ENCODE measurements around the gene ADGRB3. TPM values are rescaled to one million over a fixed set of nuclear protein-coding genes. Genes with fewer than 3 reads are reported as not detected.

ADGRB3 gene
- polyA plus RNA-seq, 3 donors, result 0.04 to 0.23 (median 0.05) TPM

DNA sequence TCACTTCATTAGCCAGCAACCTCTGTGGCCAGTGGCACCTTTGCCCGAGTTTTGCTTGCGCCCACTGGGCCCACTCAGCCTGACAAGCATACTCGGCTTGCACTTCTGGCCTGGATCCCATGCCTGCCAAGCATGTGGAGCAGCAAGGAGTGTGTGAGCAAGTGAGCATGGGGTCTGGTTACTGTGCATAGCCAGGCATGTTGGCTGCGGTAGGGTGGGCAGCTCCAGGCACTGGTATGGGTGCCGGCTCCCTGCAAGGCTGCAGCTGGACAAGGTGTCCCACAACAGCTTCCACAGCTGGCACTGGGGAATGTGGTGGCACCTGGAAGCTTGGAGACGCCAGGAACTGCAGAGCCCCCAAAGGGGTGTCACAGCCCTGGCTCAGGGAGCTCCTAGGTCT, 510.0 kb downstream of the ADGRB3 start:
- no peaks in the 10 kb centered on the region for H3K27me3 ChIP-seq (ENCODE audit: control insufficient read depth in 2 of 2, insufficient read depth in 2 of 2, low read length in 2 of 2)
- Mint-ChIP-seq H3K9me3 (peaks cover 5 to 18% (median 10%) of the 10 kb centered on the region in 7 donors), H3K27ac (no peak overlapping the region), H3K27me3 (ENCODE audit: low read depth in 3 of 3) (peaks cover 0 to 1% (median 0%) of the 10 kb centered on the region in 3 donors), H3K4me1 (no peaks in the 10 kb centered on the region), H3K4me3 (no peak overlapping the region), H3K36me3 (no peaks in the 10 kb centered on the region)
- H3K9me3 ChIP-seq (replicated peaks in 1 of 2; ENCODE audit: control insufficient read depth in 1 of 2, insufficient read depth in 1 of 2, low read length in 2 of 2), result peaks cover 18 to 25% of the 10 kb centered on the region in 2 donors
- H3K79me2 ChIP-seq (ENCODE audit: insufficient read depth, low read length), result no peaks in the 10 kb centered on the region
- no peaks in the 10 kb centered on the region for H3K4me1 ChIP-seq (ENCODE audit: control insufficient read depth in 1 of 2, insufficient read depth in 2 of 2, low read length in 2 of 2)
- no peak overlapping the region for H3K4me3 ChIP-seq (replicated peaks in 1 of 3; ENCODE audit: low read depth in 2 of 3, low read length in 3 of 3)
- no peaks in the 10 kb centered on the region for H4K20me1 ChIP-seq (ENCODE audit: insufficient read depth, low read length)
- H3K36me3 ChIP-seq (replicated peaks in 1 of 2; ENCODE audit: control insufficient read depth in 1 of 2, insufficient read depth in 2 of 2, low read length in 2 of 2), result no peaks in the 10 kb centered on the region
- intact Hi-C loops (cut with micrococcal nuclease), result no loop called here
- no peak overlapping the region for H3K9ac ChIP-seq (ENCODE audit: insufficient read depth, low read length, poor library complexity, severe bottlenecking)
- no peak overlapping the region for H2AFZ ChIP-seq (ENCODE audit: insufficient read depth, low read depth, low read length, poor library complexity, severe bottlenecking)
- H3K27ac ChIP-seq (ENCODE audit: low read depth in 1 of 2, low read length in 2 of 2), result no peak overlapping the region
- no peak for DNase-seq
- TF ChIP-seq, protein P1, sequence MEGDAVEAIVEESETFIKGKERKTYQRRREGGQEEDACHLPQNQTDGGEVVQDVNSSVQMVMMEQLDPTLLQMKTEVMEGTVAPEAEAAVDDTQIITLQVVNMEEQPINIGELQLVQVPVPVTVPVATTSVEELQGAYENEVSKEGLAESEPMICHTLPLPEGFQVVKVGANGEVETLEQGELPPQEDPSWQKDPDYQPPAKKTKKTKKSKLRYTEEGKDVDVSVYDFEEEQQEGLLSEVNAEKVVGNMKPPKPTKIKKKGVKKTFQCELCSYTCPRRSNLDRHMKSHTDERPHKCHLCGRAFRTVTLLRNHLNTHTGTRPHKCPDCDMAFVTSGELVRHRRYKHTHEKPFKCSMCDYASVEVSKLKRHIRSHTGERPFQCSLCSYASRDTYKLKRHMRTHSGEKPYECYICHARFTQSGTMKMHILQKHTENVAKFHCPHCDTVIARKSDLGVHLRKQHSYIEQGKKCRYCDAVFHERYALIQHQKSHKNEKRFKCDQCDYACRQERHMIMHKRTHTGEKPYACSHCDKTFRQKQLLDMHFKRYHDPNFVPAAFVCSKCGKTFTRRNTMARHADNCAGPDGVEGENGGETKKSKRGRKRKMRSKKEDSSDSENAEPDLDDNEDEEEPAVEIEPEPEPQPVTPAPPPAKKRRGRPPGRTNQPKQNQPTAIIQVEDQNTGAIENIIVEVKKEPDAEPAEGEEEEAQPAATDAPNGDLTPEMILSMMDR (IDR thresholded peaks at IDR 0.05), result no peak
- no peak overlapping the region for H3K4me2 ChIP-seq (replicated peaks; ENCODE audit: extremely low read depth, low read length, poor library complexity, severe bottlenecking)
- 84% methylated on average over 6 of the region's 6 CpGs for WGBS (ENCODE audit: insufficient coverage)

DNA sequence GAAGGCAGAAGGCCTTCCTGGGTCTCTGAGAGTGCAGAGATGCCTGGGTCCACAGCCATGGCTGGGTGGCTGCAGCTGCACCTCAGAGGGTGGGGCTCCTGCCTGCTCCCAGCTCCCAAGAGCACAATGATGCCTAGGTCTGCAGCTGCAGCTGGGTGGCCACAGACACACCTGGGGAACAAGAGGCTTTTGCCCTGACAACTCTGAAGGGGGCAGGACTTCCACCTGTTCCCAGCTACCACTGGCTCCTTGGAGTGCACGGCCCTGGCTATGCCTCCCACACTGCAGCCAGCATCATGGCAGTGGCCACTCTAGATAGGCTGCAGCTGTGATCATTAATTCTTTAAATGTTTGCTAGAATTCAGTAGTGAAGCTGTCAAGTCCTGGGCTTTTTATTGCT, 511.3 kb downstream of the ADGRB3 start:
- Mint-ChIP-seq H3K4me3 (no peak overlapping the region), H3K9me3 (peaks cover 6 to 18% (median 10%) of the 10 kb centered on the region in 7 donors), H3K36me3 (no peaks in the 10 kb centered on the region), H3K27me3 (ENCODE audit: low read depth in 3 of 3) (peaks cover 0 to 1% (median 0%) of the 10 kb centered on the region in 3 donors), H3K4me1 (no peaks in the 10 kb centered on the region), H3K27ac (no peak overlapping the region)
- Histone ChIP-seq H3K4me2 (replicated peaks; ENCODE audit: extremely low read depth, low read length, poor library complexity, severe bottlenecking) (no peak overlapping the region), H4K20me1 (ENCODE audit: insufficient read depth, low read length) (no peaks in the 10 kb centered on the region), H2AFZ (ENCODE audit: insufficient read depth, low read depth, low read length, poor library complexity, severe bottlenecking) (no peak overlapping the region), H3K36me3 (replicated peaks in 1 of 2; ENCODE audit: control insufficient read depth in 1 of 2, insufficient read depth in 2 of 2, low read length in 2 of 2) (no peaks in the 10 kb centered on the region), H3K4me3 (replicated peaks in 1 of 3; ENCODE audit: low read depth in 2 of 3, low read length in 3 of 3) (no peak overlapping the region), H3K4me1 (ENCODE audit: control insufficient read depth in 1 of 2, insufficient read depth in 2 of 2, low read length in 2 of 2) (no peaks in the 10 kb centered on the region), H3K27me3 (ENCODE audit: control insufficient read depth in 2 of 2, insufficient read depth in 2 of 2, low read length in 2 of 2) (no peaks in the 10 kb centered on the region), H3K79me2 (ENCODE audit: insufficient read depth, low read length) (no peaks in the 10 kb centered on the region), H3K9me3 (replicated peaks in 1 of 2; ENCODE audit: control insufficient read depth in 1 of 2, insufficient read depth in 1 of 2, low read length in 2 of 2) (peaks cover 26 to 35% of the 10 kb centered on the region in 2 donors), H3K9ac (ENCODE audit: insufficient read depth, low read length, poor library complexity, severe bottlenecking) (no peak overlapping the region), H3K27ac (ENCODE audit: low read depth in 1 of 2, low read length in 2 of 2) (no peak overlapping the region)
- TF ChIP-seq, protein P1 (IDR thresholded peaks at IDR 0.05), result no peak
- no CpG with 5 or more reads among the region's 1 CpG for WGBS (ENCODE audit: insufficient coverage)
- intact Hi-C loops (cut with micrococcal nuclease), result no loop called here
- DNase-seq, result no peak
